Testis (tissue), 3 donors: ENCODE data around the gene CERS4. TPM values are rescaled to one million over a fixed set of nuclear protein-coding genes. Genes with fewer than 3 reads are reported as not detected.
"Not testable (repeated sequence)": the region's sequence is repeated elsewhere in the genome, so short reads cannot be mapped to it uniquely, and the experiment has no call there.

ENCODE experiments used
- DNase-seq: peaks from one replicate; pipeline ENCODE4 v3.0.0-alpha.2; 2019
- H3K27ac ChIP-seq, 2 donors: fragments of 200-600 bp; sonication (generic); one replicate each; pipeline ENCODE4 v1.5.1; 2019
- H3K27me3 ChIP-seq: fragments of 200-600 bp; sonication (generic); one replicate; pipeline ENCODE4 v1.5.1; 2019
- H3K36me3 ChIP-seq: fragments of 200-600 bp; sonication (generic); one replicate; pipeline ENCODE4 v1.5.1; 2017; ENCODE audit warnings: low read depth; ENCODE audit errors: missing control alignments
- H3K4me1 ChIP-seq: fragments of 200-600 bp; sonication (generic); one replicate; pipeline ENCODE4 v1.5.1; 2019
- H3K4me3 ChIP-seq, 2 donors: fragments of 200-600 bp; sonication (generic); one replicate each; pipeline ENCODE4 v1.5.1; 2017 to 2019
- H3K9me3 ChIP-seq: fragments of 200-600 bp; sonication (generic); one replicate; pipeline ENCODE4 v1.5.1; 2017
- POLR2A ChIP-seq: fragments of 450-650 bp; IDR thresholded peaks from one replicate; pipeline ENCODE4 v1.6.1; 2017; ENCODE audit warnings: antibody characterized with exemption, mild to moderate bottlenecking, moderate library complexity
- WGBS, 2 donors: methylation state at CpG; one replicate each; pipeline ENCODE4 v1.1.5; 2018; 5-methylcytosine and 5-hydroxymethylcytosine counted together
- intact Hi-C: fragments of 100-400 bp; cut with DNase I; formaldehyde crosslinking; loops from one replicate; pipeline ENCODE4 v1.15.1; 2023; ENCODE audit warnings: low total_unique reads
- polyA plus RNA-seq: library from polyadenylated mRNA; stranded (reverse); fragments of 350-450 nt; fragmentation: Illumina TruSeq; extraction: RNeasy Lipid Tissue Mini Kit (QIAGEN cat#74804); gene quantifications from one replicate; pipeline ENCODE4 v1.2.3, GENCODE V29; 2014; ENCODE audit warnings: low read depth, low replicate concordance; ENCODE audit not compliant: insufficient read depth
- total RNA-seq, 2 donors: library from RNA; depleted of rRNA; stranded (reverse); fragments of >200 nt; gene quantifications; one replicate each; pipeline ENCODE4 v1.2.3, GENCODE V29; 2016
- TF ChIP-seq, protein P1 (sequence below), 3 experiments: fragments of 450-650 bp in 2 of 3; fragments of 200-600 bp in 1 of 3; sonication (generic) in 1 of 3; IDR thresholded peaks; one replicate each; pipeline ENCODE4 v1.5.1; 2016 to 2019; ENCODE audit warnings: antibody characterized with exemption in 3 of 3, mild to moderate bottlenecking in 2 of 3, moderate library complexity in 1 of 3

Gene CERS4
- total and polyA plus RNA-seq, 3 donors from 2014 or later, result 35.2 to 105 (median 68.6) TPM

DNA sequence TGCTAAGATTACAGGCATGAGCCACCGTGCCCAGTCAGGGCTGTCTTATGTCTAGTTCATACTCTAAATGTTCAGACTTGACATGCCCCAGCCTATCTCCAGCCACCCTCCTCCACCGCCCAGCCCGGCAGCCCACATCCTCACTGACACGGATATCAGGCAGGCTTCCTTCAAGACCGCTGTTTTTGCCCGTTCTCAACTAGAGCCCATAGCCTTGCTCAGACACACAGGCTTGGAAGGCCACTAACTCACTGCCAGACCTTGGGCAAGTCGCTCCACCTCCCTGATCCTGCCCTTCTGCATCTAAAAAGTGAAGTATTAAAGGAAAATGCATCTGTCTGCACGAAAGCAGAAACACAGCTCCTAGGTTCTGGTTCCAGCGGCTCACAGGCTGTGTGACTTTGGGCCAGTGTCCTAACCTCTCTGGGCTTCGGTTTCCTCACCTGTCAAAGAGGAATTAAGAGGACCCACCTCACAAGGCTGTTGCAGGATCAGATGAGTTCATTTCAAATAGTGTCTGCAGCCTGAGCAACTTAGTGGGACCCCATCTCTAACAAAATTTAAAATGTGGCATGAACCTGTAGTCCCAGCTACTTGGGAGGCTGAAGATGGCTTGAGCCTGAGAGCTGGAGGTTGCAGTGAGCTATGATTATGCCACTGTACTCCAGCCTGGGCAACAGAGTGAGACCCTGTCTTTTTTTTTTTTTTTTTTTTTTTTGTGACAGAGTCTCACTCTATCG lies 14.5 kb upstream of the CERS4 start:
- Histone ChIP-seq H3K36me3 (no peaks in the 10 kb centered on the region), H3K27me3 (no peaks in the 10 kb centered on the region), H3K4me3 (no peak overlapping the region), H3K4me1 (no peaks in the 10 kb centered on the region), H3K9me3 (no peaks in the 10 kb centered on the region), H3K27ac (no peak overlapping the region)
- DNase-seq, result no peak
- no peak for TF ChIP-seq POLR2A
- TF ChIP-seq, protein P1, sequence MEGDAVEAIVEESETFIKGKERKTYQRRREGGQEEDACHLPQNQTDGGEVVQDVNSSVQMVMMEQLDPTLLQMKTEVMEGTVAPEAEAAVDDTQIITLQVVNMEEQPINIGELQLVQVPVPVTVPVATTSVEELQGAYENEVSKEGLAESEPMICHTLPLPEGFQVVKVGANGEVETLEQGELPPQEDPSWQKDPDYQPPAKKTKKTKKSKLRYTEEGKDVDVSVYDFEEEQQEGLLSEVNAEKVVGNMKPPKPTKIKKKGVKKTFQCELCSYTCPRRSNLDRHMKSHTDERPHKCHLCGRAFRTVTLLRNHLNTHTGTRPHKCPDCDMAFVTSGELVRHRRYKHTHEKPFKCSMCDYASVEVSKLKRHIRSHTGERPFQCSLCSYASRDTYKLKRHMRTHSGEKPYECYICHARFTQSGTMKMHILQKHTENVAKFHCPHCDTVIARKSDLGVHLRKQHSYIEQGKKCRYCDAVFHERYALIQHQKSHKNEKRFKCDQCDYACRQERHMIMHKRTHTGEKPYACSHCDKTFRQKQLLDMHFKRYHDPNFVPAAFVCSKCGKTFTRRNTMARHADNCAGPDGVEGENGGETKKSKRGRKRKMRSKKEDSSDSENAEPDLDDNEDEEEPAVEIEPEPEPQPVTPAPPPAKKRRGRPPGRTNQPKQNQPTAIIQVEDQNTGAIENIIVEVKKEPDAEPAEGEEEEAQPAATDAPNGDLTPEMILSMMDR (IDR thresholded peaks at IDR 0.05), result no peak
- intact Hi-C loops, result no loop called here
- 60 to 65% methylated on average over 8 to 11 of the region's 11 CpGs for WGBS, 2 donors

DNA sequence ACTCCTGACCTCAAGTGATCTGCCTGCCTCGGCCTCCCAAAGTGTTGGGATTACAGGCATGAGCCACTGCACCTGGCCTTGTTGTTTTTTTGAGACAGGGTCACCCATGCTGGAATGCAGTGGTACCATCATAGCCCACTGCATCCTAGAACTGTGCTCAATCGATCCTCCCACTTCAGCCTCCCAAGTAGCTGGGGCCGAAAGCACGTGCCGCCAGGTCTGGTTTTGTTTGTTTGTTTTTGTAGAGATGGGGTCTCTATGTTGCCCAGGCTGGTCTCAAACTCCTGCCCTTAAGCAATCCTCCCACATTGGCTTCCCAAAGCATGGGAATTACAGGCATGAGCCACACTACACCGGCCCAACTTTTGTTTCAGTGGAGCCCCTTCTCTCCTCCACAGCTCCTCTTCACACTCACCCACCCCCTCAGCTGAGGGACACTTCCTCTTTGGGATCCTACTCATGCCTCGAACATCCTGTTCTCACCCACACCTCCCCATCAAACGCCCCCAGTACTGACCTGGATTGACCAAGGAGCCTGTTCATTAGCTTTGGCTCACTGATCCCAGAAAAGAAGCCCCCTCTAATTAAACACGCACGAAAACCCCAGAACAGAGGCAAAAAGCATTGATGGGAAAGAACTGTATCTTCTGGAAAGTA lies 12.8 kb upstream of the CERS4 start:
- no peak overlapping the region for H3K4me3 ChIP-seq
- H3K27me3 ChIP-seq, result no peaks in the 10 kb centered on the region
- H3K36me3 ChIP-seq, result no peaks in the 10 kb centered on the region
- no peak for DNase-seq
- no peak overlapping the region for H3K27ac ChIP-seq
- WGBS, 2 donors, result 60 to 65% methylated on average over 10 of the region's 10 CpGs
- intact Hi-C loops, result no loop called here
- TF ChIP-seq POLR2A, result no peak
- TF ChIP-seq, protein P1 (IDR thresholded peaks at IDR 0.05), result no peak
- no peaks in the 10 kb centered on the region for H3K4me1 ChIP-seq
- no peaks in the 10 kb centered on the region for H3K9me3 ChIP-seq

DNA sequence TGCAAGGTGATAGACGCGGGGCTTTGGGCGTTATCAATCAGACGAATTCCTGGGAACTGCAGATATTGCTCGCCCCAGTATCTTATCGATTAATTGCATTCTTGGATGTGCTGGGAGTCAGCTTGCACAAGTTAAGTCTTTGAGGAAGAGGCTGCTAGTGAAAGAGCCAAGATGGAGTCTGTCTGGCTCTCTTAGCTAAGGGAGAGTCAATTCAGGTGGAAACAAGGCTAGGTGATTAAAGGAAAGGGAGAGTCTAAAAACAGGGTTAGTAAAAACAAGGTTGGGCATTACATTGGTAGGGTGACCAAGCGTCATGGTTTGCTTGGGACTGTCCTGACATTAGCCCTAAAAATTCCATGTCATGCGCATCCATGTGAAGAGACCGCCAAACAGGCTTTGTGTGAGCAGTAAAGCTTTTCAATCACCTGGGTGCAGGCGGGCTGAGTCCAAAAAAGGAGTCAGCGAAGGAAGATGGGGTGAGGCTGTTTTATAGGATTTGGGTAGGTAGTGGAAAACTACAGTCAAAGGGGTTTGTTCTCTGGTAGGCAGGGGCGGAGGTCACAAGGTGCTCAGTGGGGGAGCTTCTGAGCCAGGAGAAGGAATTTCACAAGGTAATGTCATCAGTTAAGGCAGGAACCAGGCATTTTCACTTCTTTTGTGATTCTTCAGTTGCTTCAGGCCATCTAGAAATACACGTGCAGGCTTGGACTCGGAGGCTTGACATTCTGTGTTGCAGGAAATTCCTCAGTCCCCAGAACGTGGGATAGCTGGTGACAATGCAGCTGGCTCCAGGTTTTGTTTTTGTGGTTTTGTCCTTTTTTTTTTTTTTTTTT lies 5.7 kb upstream of the CERS4 start:
- 67 to 73% methylated on average over 15 of the region's 15 CpGs for WGBS, 2 donors
- intact Hi-C loops, result not testable (repeated sequence)

DNA sequence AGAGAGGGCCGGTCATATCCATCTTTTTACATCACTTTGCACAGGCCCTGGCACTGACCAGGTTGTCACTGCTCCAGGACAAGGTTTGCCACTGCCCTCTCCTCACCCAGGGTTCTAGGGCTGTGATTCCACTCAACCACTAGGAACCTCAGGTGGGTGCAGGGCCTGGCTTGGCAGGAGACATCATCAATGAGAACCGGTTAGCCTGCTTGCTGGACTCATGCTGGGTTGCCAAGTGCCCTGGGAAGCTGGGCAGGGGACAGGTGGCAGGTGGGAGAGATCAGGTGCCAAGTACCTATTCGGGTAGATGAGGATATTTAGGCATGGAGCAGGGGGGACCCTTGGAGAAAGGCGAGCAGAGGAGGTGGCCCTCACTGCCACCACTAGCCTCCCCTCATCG lies 4.2 kb upstream of the CERS4 start:
- Histone ChIP-seq H3K36me3 (no peaks in the 10 kb centered on the region), H3K4me1 (peaks cover 11% of the 10 kb centered on the region), H3K27me3 (no peaks in the 10 kb centered on the region), H3K27ac (no peak overlapping the region), H3K9me3 (no peaks in the 10 kb centered on the region), H3K4me3 (no peak overlapping the region)
- TF ChIP-seq, protein P1 (IDR thresholded peaks at IDR 0.05), result no peak
- no peak for TF ChIP-seq POLR2A
- 91 to 93% methylated on average over 4 to 5 of the region's 5 CpGs for WGBS, 2 donors
- DNase-seq, result no peak
- intact Hi-C loops, result no loop called here

More for the DNA sequence above, 5.7 kb upstream of the CERS4 start:
- not testable (repeated sequence) for H3K9me3 ChIP-seq, H3K4me3 ChIP-seq, DNase-seq, H3K27me3 ChIP-seq, H3K4me1 ChIP-seq, H3K36me3 ChIP-seq, H3K27ac ChIP-seq
